Stimulated activated CD8-positive, alpha-beta memory T cell treated with anti-CD3 and anti-CD28 coated beads, Interleukin-2, amount 100 ng/mL, for 48 hours (primary cell): Measurements from ENCODE around the gene NFX1.

ENCODE experiments used
- DNase-seq, 2 donors: peaks; one replicate each; pipeline ENCODE4 v3.0.0-alpha.2; 2020; ENCODE audit warnings: low read depth in 2 of 2

NFX1 gene

GRCh38 chr9:33290247-33291030 lies at the start of gene NFX1:
TSS of gene NFX1 (plus strand) at chr9:33290516. CDS start at chr9:33290573, 57 bp downstream.
- DNase-seq = peak; percentile 93 to 97

- DNase-seq = no peak
Observed at GRCh38 chr9:33241298-33241697, 49.0 kb upstream of the NFX1 start.

- no peak for DNase-seq
Observed at GRCh38 chr9:33242609-33243134, 47.6 kb upstream of the NFX1 start.

- no peak for DNase-seq
Observed at GRCh38 chr9:33244137-33244784, 46.1 kb upstream of the NFX1 start.

- DNase-seq = no peak
Observed at GRCh38 chr9:33245341-33245740, 45.0 kb upstream of the NFX1 start.

- no peak for DNase-seq
Observed at GRCh38 chr9:33246269-33246860, 44.0 kb upstream of the NFX1 start.

GRCh38 chr9:33248606-33249005 lies 41.7 kb upstream of the NFX1 start:
- no peak for DNase-seq

GRCh38 chr9:33249087-33249658 lies 41.1 kb upstream of the NFX1 start:
- no peak for DNase-seq

GRCh38 chr9:33249983-33250382 lies 40.3 kb upstream of the NFX1 start:
- no peak for DNase-seq

GRCh38 chr9:33250458-33250995 lies 39.8 kb upstream of the NFX1 start:
- no peak for DNase-seq

- DNase-seq = no peak
Observed at GRCh38 chr9:33254211-33254610, 36.1 kb upstream of the NFX1 start.

GRCh38 chr9:33255014-33255413 lies 35.3 kb upstream of the NFX1 start:
- DNase-seq = no peak

GRCh38 chr9:33255471-33255870 lies 34.8 kb upstream of the NFX1 start:
- DNase-seq = no peak

- DNase-seq = no peak
Observed at GRCh38 chr9:33256236-33256635, 34.1 kb upstream of the NFX1 start.

GRCh38 chr9:33257276-33257675 lies 33.0 kb upstream of the NFX1 start:
- DNase-seq = no peak

GRCh38 chr9:33260372-33260771 lies 29.9 kb upstream of the NFX1 start:
- DNase-seq = no peak

- DNase-seq = no peak
Observed at GRCh38 chr9:33263131-33264002, 26.9 kb upstream of the NFX1 start.

GRCh38 chr9:33264003-33264472 lies 26.3 kb upstream of the NFX1 start:
- peak; percentile 28 to 36 for DNase-seq

- DNase-seq = peak; percentile 99 to 100
Observed at GRCh38 chr9:33264473-33265177, 25.7 kb upstream of the NFX1 start, which contains the start of the genes BAG1 and CHMP5. TSS of gene BAG1 (minus strand) at chr9:33264708. TSS of gene CHMP5 (plus strand) at chr9:33265049. CDS start at chr9:33265079, 30 bp downstream.

- DNase-seq = no peak
Observed at GRCh38 chr9:33265211-33265865, 25.0 kb upstream of the NFX1 start.
